Hematopoietic multipotent progenitor cell treated with erythropoietin and hydrocortisone succinate and interleukin-3 and kit ligand, for 8 days (in vitro differentiated cells): ENCODE results near the gene CLPSL1.
"Not testable (repeated sequence)": the region's sequence is repeated elsewhere in the genome, so short reads cannot be mapped to it uniquely, and the experiment has no call there.

Source experiments
- DNase-seq: peaks from one replicate; pipeline ENCODE4 v3.0.0-alpha.2; 2015

Gene CLPSL1

GRCh38 chr6:35780719-35781118 lies at the start of gene CLPSL1:
TSS of gene CLPSL1 (plus strand) at chr6:35781019. CDS start at chr6:35781111, 92 bp downstream.
- DNase-seq = no peak

DNA sequence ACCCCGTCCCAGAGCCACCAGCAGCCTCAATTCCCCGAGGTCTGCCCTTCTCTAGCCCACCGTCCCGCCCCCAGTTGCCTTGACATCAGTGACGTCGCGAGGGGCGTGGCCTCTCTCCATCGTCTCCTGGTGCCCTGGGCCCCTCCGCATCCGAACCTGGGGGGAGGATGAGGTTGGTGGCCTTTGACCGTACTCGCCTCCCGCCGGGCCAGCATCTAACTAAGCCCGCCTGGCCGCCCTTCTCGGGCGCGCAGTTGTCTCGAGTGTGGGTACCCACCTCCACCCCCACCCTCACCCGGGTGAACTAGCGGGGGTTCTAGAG lies 49.4 kb upstream of the CLPSL1 start:
- peak; percentile 94 for DNase-seq

GRCh38 chr6:35731736-35732532 lies 48.9 kb upstream of the CLPSL1 start:
- peak; percentile 93 for DNase-seq

DNA sequence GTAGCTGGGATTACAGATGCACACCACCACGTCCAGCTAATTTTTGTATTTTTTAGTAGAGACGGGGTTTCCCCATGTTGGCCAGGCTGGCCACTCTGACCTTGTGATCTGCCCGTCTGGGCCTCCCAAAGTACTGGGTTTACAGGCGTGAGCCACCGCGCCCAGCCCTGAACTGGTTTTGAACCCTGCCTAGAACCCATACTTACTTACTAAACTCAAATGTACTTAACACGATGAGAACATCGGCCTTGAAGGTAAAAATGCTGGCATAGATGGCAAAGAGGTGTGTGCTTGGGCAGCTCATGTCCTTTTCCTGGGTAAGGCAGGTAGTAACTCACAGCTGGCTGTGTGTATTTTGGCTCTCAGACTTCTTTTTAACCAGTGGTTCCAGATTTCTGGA lies 47.2 kb upstream of the CLPSL1 start:
- DNase-seq = no peak

DNA sequence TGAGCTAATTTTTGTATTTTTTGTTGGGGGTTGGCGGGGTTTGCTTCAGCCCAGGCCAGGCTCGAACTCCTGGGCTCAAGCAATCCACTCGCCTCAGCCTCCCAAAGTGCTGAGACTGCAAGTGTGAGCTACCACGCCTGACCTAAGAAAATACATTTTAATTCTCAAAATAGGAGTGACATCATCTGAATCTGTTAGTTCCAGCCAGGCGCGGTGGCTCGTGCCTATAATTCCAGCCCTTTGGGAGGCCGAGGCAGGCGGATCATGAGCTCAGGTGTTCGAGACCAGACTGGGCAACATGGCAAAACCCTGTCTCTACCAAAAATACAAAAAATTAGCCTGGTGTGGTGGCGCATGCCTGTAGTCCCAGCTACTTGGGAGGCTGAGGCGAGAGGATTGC lies 46.5 kb upstream of the CLPSL1 start:
- not testable (repeated sequence) for DNase-seq

GRCh38 chr6:35735452-35735851 lies 45.4 kb upstream of the CLPSL1 start:
- no peak for DNase-seq

- peak; percentile 82 for DNase-seq
These were observed 44.4 kb upstream of the CLPSL1 start for GRCh38 chr6:35736253-35736894.

DNA sequence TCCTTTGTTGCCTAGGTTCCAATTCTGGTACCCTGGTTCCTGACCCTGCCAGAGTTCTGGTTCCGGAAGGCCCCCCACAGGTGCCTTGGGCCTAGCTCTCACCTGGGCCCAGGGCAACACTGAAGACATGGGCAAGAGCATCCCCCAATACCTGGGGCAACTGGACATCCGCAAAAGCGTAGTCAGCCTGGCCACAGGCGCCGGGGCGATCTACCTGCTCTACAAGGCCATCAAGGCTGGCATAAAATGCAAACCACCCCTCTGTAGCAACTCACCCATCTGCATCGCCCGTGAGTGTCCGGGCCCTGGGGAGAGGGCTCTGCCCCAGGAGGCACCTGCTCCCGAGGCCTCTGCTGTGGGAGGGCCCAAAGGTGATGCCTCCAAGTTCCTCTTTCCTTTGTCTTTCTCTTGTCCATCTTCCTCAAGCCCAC lies 43.8 kb upstream of the CLPSL1 start, which contains the start of gene ARMC12:
TSS of gene ARMC12 (plus strand) at position 51 of the 431 bp plus-strand sequence. CDS start at position 128, 77 bp downstream.
- no peak for DNase-seq

DNA sequence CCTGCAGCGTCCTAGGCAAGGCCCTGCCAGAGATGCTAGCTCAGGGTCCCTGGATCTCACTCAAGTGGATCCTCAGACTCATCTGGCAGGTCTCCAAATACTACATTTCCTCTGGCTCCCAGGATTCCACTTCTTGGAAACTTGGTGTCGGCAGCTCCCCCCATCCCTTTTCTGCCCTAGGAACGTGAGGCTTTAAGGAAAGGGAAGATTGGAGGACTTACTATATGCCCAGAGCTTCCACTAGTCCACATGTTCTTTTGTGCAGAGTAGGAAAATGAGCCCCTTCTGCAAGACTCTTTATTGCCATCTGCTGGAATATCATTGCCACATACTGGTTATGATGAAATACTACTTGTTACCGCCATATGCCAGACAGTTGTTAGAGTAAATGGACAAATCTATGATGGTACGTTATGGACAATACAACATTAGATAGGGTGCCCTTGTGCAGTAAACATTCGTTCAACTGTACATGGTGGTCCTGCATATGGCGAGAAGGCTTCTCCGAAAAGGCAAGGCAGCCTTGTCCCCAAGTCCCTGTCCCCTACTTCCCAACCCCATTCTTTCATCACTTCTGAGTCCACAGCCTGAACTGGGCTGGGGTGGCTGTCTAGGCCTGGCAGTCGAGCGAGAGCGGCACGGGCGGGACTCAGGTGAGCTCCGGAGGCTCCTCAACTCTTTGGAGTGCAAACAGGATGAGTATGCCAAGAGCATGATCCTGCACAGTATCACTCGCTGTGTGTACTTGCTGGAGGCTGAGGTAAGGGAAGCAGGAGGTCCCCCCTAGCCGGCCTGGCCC lies 43.2 kb upstream of the CLPSL1 start:
- DNase-seq = peak; percentile 86

GRCh38 chr6:35739645-35740524 lies 40.9 kb upstream of the CLPSL1 start:
- DNase-seq = no peak

GRCh38 chr6:35742842-35743241 lies 38.0 kb upstream of the CLPSL1 start:
- DNase-seq = no peak

DNA sequence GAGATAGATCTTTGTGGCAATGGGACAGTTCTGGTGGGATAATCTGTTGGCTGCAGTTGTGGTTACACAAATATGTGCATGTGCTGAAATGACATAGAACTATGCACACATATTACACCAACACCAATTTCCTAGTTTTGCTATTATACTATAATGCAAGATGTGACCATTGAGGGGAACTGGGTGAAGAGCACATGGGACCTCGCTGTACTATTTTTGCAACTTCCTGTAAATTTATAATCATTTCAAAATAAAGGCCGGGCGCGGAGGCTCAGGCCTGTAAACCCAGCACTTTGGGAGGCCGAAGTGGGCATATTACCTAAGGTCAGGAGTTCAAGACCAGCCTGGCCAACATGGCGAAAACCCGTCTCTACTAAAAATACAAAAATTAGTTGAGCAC lies 35.3 kb upstream of the CLPSL1 start:
- DNase-seq = no peak

DNA sequence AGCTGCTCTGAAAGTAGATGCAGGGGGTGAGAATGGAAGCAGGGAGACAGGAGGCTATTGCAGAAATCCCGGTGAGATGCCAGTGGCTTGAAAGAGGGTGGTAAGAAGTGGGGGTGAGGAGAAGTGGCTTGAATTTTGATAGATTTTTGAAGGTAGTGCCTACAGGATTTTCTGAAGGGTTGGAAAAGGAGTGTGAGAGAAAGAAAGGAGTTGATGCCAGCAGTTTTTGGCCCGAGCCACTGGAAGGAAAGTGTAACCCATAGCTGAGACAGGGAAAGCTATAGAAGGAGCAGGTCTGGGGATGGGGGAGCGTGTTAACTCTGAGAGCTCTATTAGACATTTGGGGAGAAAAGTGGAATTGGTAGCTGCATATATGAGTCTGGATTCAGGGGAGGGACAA lies 34.3 kb upstream of the CLPSL1 start:
- no peak for DNase-seq

- no peak for DNase-seq
These were observed 32.9 kb upstream of the CLPSL1 start for GRCh38 chr6:35747877-35748276.

GRCh38 chr6:35750557-35750956 lies 30.3 kb upstream of the CLPSL1 start:
- DNase-seq = no peak

GRCh38 chr6:35751594-35751993 lies 29.2 kb upstream of the CLPSL1 start:
- no peak for DNase-seq

DNA sequence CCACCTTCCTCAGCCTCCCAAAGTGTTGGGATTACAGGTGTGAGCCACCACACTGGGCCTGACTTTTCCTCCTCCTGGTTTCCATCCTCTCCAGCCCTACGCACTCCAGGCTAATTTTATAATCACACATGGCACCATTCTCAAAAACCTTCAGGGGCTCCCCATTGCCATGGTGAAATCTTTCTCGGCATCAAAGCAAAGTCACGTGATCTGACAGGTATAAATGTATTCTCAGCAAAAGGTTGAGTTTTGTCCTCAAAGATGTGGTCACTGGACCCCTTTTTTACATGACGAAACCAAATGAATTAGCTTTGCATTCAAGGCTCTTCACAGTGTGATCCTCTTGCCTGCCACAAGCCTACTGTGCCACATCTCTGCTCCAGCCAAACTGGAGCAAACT lies 28.5 kb upstream of the CLPSL1 start:
- no peak for DNase-seq

- DNase-seq = no peak
These were observed 26.2 kb upstream of the CLPSL1 start for GRCh38 chr6:35754452-35755277.

GRCh38 chr6:35755278-35755924 lies 25.4 kb upstream of the CLPSL1 start:
- no peak for DNase-seq

GRCh38 chr6:35757456-35758123 lies 23.2 kb upstream of the CLPSL1 start:
- DNase-seq = peak; percentile 60

GRCh38 chr6:35759426-35759825 lies 21.4 kb upstream of the CLPSL1 start:
- DNase-seq = no peak
